Astrocyte (in vitro differentiated cells and primary cell): Measurements from ENCODE around the gene EN1. TPM values are rescaled to one million over a fixed set of nuclear protein-coding genes. Genes with fewer than 3 reads are reported as not detected.

Experiments
- DNase-seq: peaks from one replicate; pipeline ENCODE4 v3.0.0-alpha.2; 2010; ENCODE audit warnings: low read depth
- FAIRE-seq: peaks from 2 replicates; lab custom pipeline; 2011; peaks lifted over from hg19 to GRCh38; lab: Jason Lieb, UNC
- H2AFZ ChIP-seq: 2 replicates; pipeline ENCODE4 v1.6.0; 2012; ENCODE audit warnings: low read depth, low read length, inconsistent platforms
- H3K27ac ChIP-seq: 2 replicates; pipeline ENCODE4 v1.5.1; 2011; ENCODE audit warnings: low read depth, low read length, inconsistent platforms
- H3K27me3 ChIP-seq: 2 replicates; pipeline ENCODE4 v1.6.0; 2011; ENCODE audit warnings: low read length, inconsistent platforms; ENCODE audit not compliant: insufficient read depth
- H3K36me3 ChIP-seq: 2 replicates; pipeline ENCODE4 v1.5.1; 2011; ENCODE audit warnings: low read length, inconsistent platforms; ENCODE audit not compliant: insufficient read depth
- H3K4me1 ChIP-seq: 2 replicates; pipeline ENCODE4 v1.5.1; 2011; ENCODE audit warnings: low read length, inconsistent platforms; ENCODE audit not compliant: insufficient read depth
- H3K4me2 ChIP-seq: 2 replicates; pipeline ENCODE4 v1.6.0; 2012; ENCODE audit warnings: low read length, inconsistent platforms
- H3K4me3 ChIP-seq: 2 replicates; pipeline ENCODE4 v1.5.1; 2011; ENCODE audit warnings: low read depth, mild to moderate bottlenecking, low read length, inconsistent platforms; ENCODE audit not compliant: insufficient read depth
- H3K79me2 ChIP-seq: 2 replicates; pipeline ENCODE4 v1.6.0; 2012; ENCODE audit warnings: mild to moderate bottlenecking, low read length, inconsistent platforms; ENCODE audit not compliant: insufficient read depth
- H3K9ac ChIP-seq: 2 replicates; pipeline ENCODE4 v1.6.0; 2012; ENCODE audit warnings: mild to moderate bottlenecking, low read length, inconsistent platforms
- H3K9me3 ChIP-seq: 2 replicates; pipeline ENCODE4 v1.5.1; 2012; ENCODE audit warnings: low read depth, mild to moderate bottlenecking, low read length, inconsistent platforms; ENCODE audit not compliant: insufficient read depth
- H4K20me1 ChIP-seq: 2 replicates; pipeline ENCODE4 v1.6.0; 2012; ENCODE audit warnings: low read length, inconsistent platforms; ENCODE audit not compliant: insufficient read depth
- H3K27ac Mint-ChIP-seq: one replicate; pipeline ENCODE4 v1.8.0; 2021; ENCODE audit warnings: mild to moderate bottlenecking, mixed read lengths; ENCODE audit not compliant: unreplicated experiment
- H3K27me3 Mint-ChIP-seq: one replicate; pipeline ENCODE4 v1.8.0; 2021; ENCODE audit warnings: low read depth, mixed read lengths; ENCODE audit not compliant: unreplicated experiment
- H3K36me3 Mint-ChIP-seq: one replicate; pipeline ENCODE4 v1.8.0; 2021; ENCODE audit warnings: low read depth, mixed read lengths; ENCODE audit not compliant: unreplicated experiment
- H3K4me1 Mint-ChIP-seq: one replicate; pipeline ENCODE4 v1.8.0; 2021; ENCODE audit warnings: low read depth, mixed read lengths; ENCODE audit not compliant: unreplicated experiment
- H3K4me3 Mint-ChIP-seq: one replicate; pipeline ENCODE4 v1.8.0; 2021; ENCODE audit warnings: mild to moderate bottlenecking, moderate library complexity, mixed read lengths; ENCODE audit not compliant: unreplicated experiment
- H3K9me3 Mint-ChIP-seq: one replicate; pipeline ENCODE4 v1.8.0; 2021; ENCODE audit warnings: mild to moderate bottlenecking, mixed read lengths; ENCODE audit not compliant: unreplicated experiment
- CTCF ChIP-seq: IDR thresholded peaks from 2 replicates; pipeline ENCODE4 v1.5.1; 2011; ENCODE audit warnings: low read depth, mild to moderate bottlenecking, inconsistent platforms, low read length, moderate library complexity; ENCODE audit not compliant: insufficient read depth
- EZH2 ChIP-seq: IDR thresholded peaks from 2 replicates; pipeline ENCODE4 v1.6.1; 2012; ENCODE audit warnings: mild to moderate bottlenecking, low read length, inconsistent platforms; ENCODE audit not compliant: insufficient read depth
- total RNA-seq: library from RNA; stranded (reverse); gene quantifications from 2 replicates; pipeline ENCODE4 v1.2.1, GENCODE V29; 2021

The EN1 gene
- total RNA-seq, 1 donor from 2014 or later: 0.09 TPM

DNA sequence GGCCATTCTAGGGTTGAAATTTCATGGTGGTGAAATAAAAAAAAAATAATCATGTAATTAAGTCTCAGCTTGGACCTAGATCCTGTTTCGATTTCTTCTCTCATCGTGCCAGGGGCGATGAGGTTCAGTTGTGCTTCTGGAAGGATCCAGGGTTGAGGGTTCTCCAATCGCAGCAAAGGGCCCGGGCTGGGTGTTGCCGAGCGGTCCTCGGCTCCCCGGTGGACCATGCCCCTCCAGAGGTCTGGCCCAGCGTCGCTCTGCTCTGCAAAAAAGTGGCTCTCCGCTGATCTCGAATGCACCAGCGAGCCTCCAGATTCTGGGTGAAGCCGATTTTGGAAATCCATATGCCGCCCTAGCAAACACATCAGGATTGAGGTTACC lies 39.0 kb downstream of the EN1 start:
- no peak overlapping the region for H3K27ac ChIP-seq
- no peaks in the 10 kb centered on the region for H3K36me3 Mint-ChIP-seq
- peak overlapping the region; percentile 14 for H3K9ac ChIP-seq
- H3K4me1 Mint-ChIP-seq: peaks cover 3% of the 10 kb centered on the region
- H3K27ac Mint-ChIP-seq: no peak overlapping the region
- no peak for FAIRE-seq
- DNase-seq: no peak
- H3K4me3 ChIP-seq: no peak overlapping the region
- no peaks in the 10 kb centered on the region for H3K79me2 ChIP-seq
- peaks cover 41% of the 10 kb centered on the region for H3K27me3 Mint-ChIP-seq
- peaks cover 17% of the 10 kb centered on the region for H3K27me3 ChIP-seq
- no peaks in the 10 kb centered on the region for H3K9me3 Mint-ChIP-seq
- no peaks in the 10 kb centered on the region for H4K20me1 ChIP-seq
- H3K4me1 ChIP-seq: no peaks in the 10 kb centered on the region
- TF ChIP-seq EZH2 (no peak), CTCF (no peak)
- peak overlapping the region; percentile 71 for H3K4me2 ChIP-seq
- H2AFZ ChIP-seq: peak overlapping the region; percentile 63
- H3K36me3 ChIP-seq: no peaks in the 10 kb centered on the region
- H3K4me3 Mint-ChIP-seq: no peak overlapping the region
- H3K9me3 ChIP-seq: no peaks in the 10 kb centered on the region

DNA sequence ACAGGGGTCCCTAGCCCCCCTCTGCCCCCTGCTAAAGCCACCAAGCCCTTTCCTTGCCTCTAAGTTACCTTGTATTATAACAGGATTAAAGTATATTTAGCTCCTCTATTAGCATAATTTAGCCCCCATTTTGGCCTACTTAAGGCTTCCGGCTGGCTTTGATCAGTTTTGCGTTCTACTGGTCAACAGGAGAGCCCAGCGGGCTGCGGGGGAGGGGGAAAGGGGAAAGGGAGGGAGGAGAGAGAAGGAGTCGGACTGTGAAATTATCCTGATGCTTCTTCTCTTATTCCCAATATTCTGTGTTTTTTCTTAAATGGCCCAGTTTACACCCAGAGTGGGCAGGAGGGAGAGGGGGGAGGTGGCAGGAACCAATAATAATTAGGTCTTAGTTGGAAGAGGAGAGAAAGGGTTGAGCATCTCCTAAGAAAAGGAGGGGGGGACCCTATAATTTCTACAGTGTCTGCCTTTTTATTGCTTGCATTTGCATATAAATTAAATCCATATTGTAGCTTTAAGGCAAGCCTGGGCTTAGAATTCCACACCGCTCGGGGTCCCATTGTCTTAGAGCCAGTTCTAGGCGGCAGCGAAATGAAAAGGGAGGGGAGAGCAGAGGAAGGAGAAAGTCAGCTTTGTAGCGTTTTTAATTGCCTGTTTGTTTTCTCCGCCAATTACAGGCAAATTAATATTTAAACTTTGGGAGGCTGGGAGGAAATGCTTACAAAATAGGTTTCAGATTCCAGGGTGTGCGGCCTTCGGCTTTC lies 39.6 kb downstream of the EN1 start:
- no peak overlapping the region for H3K27ac Mint-ChIP-seq
- no peak overlapping the region for H3K4me3 Mint-ChIP-seq

More for the DNA sequence above, 39.6 kb downstream of the EN1 start:
- no peaks in the 10 kb centered on the region for H4K20me1 ChIP-seq
- H3K79me2 ChIP-seq: no peaks in the 10 kb centered on the region
- H3K9ac ChIP-seq: peak overlapping the region; percentile 14
- H3K36me3 Mint-ChIP-seq: no peaks in the 10 kb centered on the region
- H3K9me3 Mint-ChIP-seq: no peaks in the 10 kb centered on the region
- H3K27me3 ChIP-seq: peaks cover 11% of the 10 kb centered on the region
- H3K4me1 ChIP-seq: no peaks in the 10 kb centered on the region
- H3K4me2 ChIP-seq: peak overlapping the region; percentile 71
- FAIRE-seq (no peak), DNase-seq (no peak)
- peaks cover 3% of the 10 kb centered on the region for H3K4me1 Mint-ChIP-seq
- no peaks in the 10 kb centered on the region for H3K9me3 ChIP-seq
- TF ChIP-seq CTCF (no peak), EZH2 (no peak)
- H3K27ac ChIP-seq: no peak overlapping the region
- no peak overlapping the region for H3K4me3 ChIP-seq
- H2AFZ ChIP-seq: peak overlapping the region; percentile 63
- H3K36me3 ChIP-seq: no peaks in the 10 kb centered on the region
- H3K27me3 Mint-ChIP-seq: peaks cover 35% of the 10 kb centered on the region
